SK-N-SH treated with all-trans-retinoic acid at 6 μM for 48 hours (cell line): ENCODE data around the gene PIF1.

Experiments
- ATAC-seq: fragments of 200-7000 bp; cut with Tn5 transposase; 3 replicates; pipeline ENCODE4 v1.9.1; 2020; ENCODE audit warnings: mild to moderate bottlenecking, moderate library complexity
- ARNTL ChIP-seq: fragments of 450-650 bp; formaldehyde crosslinking; IDR thresholded peaks from 2 replicates; pipeline ENCODE4 v1.5.0; 2020; ENCODE audit warnings: low read depth, mild to moderate bottlenecking, moderate library complexity, borderline replicate concordance
- BACH2 ChIP-seq: fragments of 250-450 bp; sonication (Bioruptor Pico); IDR thresholded peaks from 2 replicates; pipeline ENCODE4 v1.9.0; 2021; ENCODE audit warnings: mild to moderate bottlenecking, borderline replicate concordance
- CSDC2 ChIP-seq: fragments of 250-450 bp; sonication (Bioruptor Pico); IDR thresholded peaks from 2 replicates; pipeline ENCODE4 v1.5.0; 2020; ENCODE audit warnings: mild to moderate bottlenecking, moderate library complexity
- ESRRG ChIP-seq: fragments of 250-450 bp; sonication (Bioruptor Pico); IDR thresholded peaks from 2 replicates; pipeline ENCODE4 v1.6.1; 2021; ENCODE audit warnings: mild to moderate bottlenecking
- GLIS3 ChIP-seq: fragments of 250-450 bp; sonication (Bioruptor Pico); IDR thresholded peaks from 2 replicates; pipeline ENCODE4 v1.5.0; 2020; ENCODE audit warnings: mild to moderate bottlenecking, moderate library complexity
- ISL1 ChIP-seq: fragments of 250-450 bp; sonication (Bioruptor Pico); IDR thresholded peaks from 2 replicates; pipeline ENCODE4 v2.1.2; 2022; ENCODE audit warnings: mild to moderate bottlenecking, moderate library complexity
- OSR1 ChIP-seq: fragments of 250-450 bp; sonication (Bioruptor Pico); IDR thresholded peaks from 2 replicates; pipeline ENCODE4 v1.8.0; 2022; ENCODE audit warnings: moderate library complexity, mild to moderate bottlenecking, inconsistent platforms
- PPARA ChIP-seq: fragments of 250-450 bp; sonication (Bioruptor Pico); IDR thresholded peaks from 2 replicates; pipeline ENCODE4 v1.5.0; 2020; ENCODE audit warnings: mild to moderate bottlenecking, borderline replicate concordance
- RARB ChIP-seq: fragments of 250-450 bp; sonication (Bioruptor Pico); IDR thresholded peaks from 2 replicates; pipeline ENCODE4 v1.8.0; 2021; ENCODE audit warnings: mild to moderate bottlenecking, moderate library complexity
- SNAI2 ChIP-seq: fragments of 250-450 bp; sonication (Bioruptor Pico); IDR thresholded peaks from 2 replicates; pipeline ENCODE4 v1.5.0; 2020; ENCODE audit warnings: mild to moderate bottlenecking, moderate library complexity
- TCF4 ChIP-seq: fragments of 250-450 bp; sonication (Bioruptor Pico); IDR thresholded peaks from 2 replicates; pipeline ENCODE4 v1.8.0; 2021; ENCODE audit warnings: mild to moderate bottlenecking, moderate library complexity, borderline replicate concordance
- ZC3H10 ChIP-seq: fragments of 250-450 bp; sonication (Bioruptor Pico); IDR thresholded peaks from 2 replicates; pipeline ENCODE4 v1.5.1; 2021; ENCODE audit warnings: mild to moderate bottlenecking, moderate library complexity
- ZFP3 ChIP-seq: fragments of 250-450 bp; sonication (Bioruptor Pico); IDR thresholded peaks from 2 replicates; pipeline ENCODE4 v1.5.0; 2020; ENCODE audit warnings: mild to moderate bottlenecking, moderate library complexity
- ZNF565 ChIP-seq: fragments of 450-650 bp; formaldehyde crosslinking; conservative IDR thresholded peaks from 2 replicates; pipeline ENCODE4 v1.5.0; 2020; ENCODE audit warnings: low read depth, mild to moderate bottlenecking, moderate library complexity
- ZNF70 ChIP-seq: fragments of 450-650 bp; formaldehyde crosslinking; IDR thresholded peaks from 2 replicates; pipeline ENCODE4 v1.5.0; 2020; ENCODE audit warnings: mild to moderate bottlenecking, moderate library complexity
- ZNF8 ChIP-seq: fragments of 450-650 bp; formaldehyde crosslinking; IDR thresholded peaks from 2 replicates; pipeline ENCODE4 v1.5.0; 2020; ENCODE audit warnings: mild to moderate bottlenecking, moderate library complexity
- TF ChIP-seq, protein P1 (sequence below): fragments of 250-450 bp; sonication (Bioruptor Pico); IDR thresholded peaks from 2 replicates; pipeline ENCODE4 v1.5.1; 2021; ENCODE audit warnings: mild to moderate bottlenecking, moderate library complexity
- TF ChIP-seq, protein P2 (sequence below): fragments of 250-450 bp; sonication (Bioruptor Pico); IDR thresholded peaks from 2 replicates; pipeline ENCODE4 v1.5.0; 2020; ENCODE audit warnings: mild to moderate bottlenecking, moderate library complexity
- TF ChIP-seq, protein P3 (sequence below): fragments of 250-450 bp; sonication (Bioruptor Pico); IDR thresholded peaks from 2 replicates; pipeline ENCODE4 v1.5.1; 2020; ENCODE audit warnings: low read depth, mild to moderate bottlenecking, moderate library complexity
- TF ChIP-seq, protein P4 (sequence below): fragments of 250-450 bp; sonication (Bioruptor Pico); IDR thresholded peaks from 2 replicates; pipeline ENCODE4 v1.8.0; 2021; ENCODE audit warnings: low read depth, mild to moderate bottlenecking, moderate library complexity, borderline replicate concordance
- TF ChIP-seq, protein P5 (sequence below): fragments of 250-450 bp; sonication (Bioruptor Pico); IDR thresholded peaks from 2 replicates; pipeline ENCODE4 v1.8.0; 2020; ENCODE audit warnings: mild to moderate bottlenecking, moderate library complexity, borderline replicate concordance

Gene PIF1

DNA sequence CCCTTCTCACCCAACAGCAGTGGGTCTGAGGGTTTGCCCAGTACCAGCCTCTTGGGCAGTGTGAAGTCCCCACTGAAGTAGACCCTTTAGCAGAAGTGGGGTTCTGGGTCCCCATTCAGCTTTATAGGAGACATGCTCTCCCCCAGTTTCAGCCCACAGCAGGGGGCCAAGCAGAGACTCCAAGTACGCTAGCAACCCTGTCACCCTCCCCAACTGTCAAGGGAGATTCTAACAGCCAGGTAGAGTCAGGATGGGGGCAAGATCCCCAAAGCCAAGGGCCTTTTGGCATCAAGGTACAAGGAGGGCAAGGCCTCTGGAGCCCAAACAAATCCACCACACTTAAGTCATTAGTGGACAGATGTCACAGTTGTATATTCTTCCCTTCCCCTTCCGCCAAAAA, 51.8 kb downstream of the PIF1 start:
- TF ChIP-seq GLIS3 (CRISPR knock-in tag) = no peak
- TF ChIP-seq TCF4 (CRISPR knock-in tag) = no peak
- TF ChIP-seq ESRRG (CRISPR knock-in tag) = no peak
- TF ChIP-seq, protein P1, sequence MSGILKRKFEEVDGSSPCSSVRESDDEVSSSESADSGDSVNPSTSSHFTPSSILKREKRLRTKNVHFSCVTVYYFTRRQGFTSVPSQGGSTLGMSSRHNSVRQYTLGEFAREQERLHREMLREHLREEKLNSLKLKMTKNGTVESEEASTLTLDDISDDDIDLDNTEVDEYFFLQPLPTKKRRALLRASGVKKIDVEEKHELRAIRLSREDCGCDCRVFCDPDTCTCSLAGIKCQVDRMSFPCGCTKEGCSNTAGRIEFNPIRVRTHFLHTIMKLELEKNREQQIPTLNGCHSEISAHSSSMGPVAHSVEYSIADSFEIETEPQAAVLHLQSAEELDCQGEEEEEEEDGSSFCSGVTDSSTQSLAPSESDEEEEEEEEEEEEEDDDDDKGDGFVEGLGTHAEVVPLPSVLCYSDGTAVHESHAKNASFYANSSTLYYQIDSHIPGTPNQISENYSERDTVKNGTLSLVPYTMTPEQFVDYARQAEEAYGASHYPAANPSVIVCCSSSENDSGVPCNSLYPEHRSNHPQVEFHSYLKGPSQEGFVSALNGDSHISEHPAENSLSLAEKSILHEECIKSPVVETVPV (CRISPR knock-in tag) = no peak
- TF ChIP-seq RARB = no peak
- TF ChIP-seq ZFP3 (CRISPR knock-in tag) = no peak
- no peak for TF ChIP-seq ZNF70 (CRISPR knock-in tag)
- no peak for TF ChIP-seq ISL1 (CRISPR knock-in tag)
- no peak for TF ChIP-seq ARNTL
- TF ChIP-seq, protein P2, sequence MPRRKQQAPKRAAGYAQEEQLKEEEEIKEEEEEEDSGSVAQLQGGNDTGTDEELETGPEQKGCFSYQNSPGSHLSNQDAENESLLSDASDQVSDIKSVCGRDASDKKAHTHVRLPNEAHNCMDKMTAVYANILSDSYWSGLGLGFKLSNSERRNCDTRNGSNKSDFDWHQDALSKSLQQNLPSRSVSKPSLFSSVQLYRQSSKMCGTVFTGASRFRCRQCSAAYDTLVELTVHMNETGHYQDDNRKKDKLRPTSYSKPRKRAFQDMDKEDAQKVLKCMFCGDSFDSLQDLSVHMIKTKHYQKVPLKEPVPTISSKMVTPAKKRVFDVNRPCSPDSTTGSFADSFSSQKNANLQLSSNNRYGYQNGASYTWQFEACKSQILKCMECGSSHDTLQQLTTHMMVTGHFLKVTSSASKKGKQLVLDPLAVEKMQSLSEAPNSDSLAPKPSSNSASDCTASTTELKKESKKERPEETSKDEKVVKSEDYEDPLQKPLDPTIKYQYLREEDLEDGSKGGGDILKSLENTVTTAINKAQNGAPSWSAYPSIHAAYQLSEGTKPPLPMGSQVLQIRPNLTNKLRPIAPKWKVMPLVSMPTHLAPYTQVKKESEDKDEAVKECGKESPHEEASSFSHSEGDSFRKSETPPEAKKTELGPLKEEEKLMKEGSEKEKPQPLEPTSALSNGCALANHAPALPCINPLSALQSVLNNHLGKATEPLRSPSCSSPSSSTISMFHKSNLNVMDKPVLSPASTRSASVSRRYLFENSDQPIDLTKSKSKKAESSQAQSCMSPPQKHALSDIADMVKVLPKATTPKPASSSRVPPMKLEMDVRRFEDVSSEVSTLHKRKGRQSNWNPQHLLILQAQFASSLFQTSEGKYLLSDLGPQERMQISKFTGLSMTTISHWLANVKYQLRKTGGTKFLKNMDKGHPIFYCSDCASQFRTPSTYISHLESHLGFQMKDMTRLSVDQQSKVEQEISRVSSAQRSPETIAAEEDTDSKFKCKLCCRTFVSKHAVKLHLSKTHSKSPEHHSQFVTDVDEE (CRISPR knock-in tag) = no peak
- no peak for TF ChIP-seq ZNF8
- ATAC-seq = no peak

DNA sequence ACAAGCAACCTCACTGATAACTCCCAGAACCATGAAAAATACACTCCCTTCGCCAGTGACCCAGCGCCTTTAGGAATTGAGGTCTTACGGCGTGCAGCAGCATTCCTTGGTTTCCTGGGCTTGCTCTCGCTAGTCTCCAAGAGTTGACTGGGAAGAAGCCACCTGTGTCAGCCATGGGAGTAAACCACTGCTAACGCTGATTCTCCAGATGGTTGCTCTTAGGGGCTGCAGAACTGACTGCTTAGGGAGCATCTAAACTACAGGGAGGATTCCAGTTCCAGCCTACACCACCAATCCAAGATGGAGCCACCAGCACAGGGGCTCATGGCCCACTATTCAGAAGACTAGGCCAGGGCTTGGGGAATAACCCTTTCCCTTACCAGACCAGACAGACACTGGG, 52.5 kb downstream of the PIF1 start:
- ATAC-seq = no peak
- TF ChIP-seq ZNF8 = no peak
- TF ChIP-seq PPARA (CRISPR knock-in tag) = no peak
- TF ChIP-seq ARNTL = no peak
- no peak for TF ChIP-seq OSR1 (CRISPR knock-in tag)
- TF ChIP-seq, protein P1 (CRISPR knock-in tag) = no peak
- TF ChIP-seq TCF4 (CRISPR knock-in tag) = no peak
- no peak for TF ChIP-seq ESRRG (CRISPR knock-in tag)
- TF ChIP-seq GLIS3 (CRISPR knock-in tag) = no peak
- no peak for TF ChIP-seq RARB
- TF ChIP-seq CSDC2 = no peak
- TF ChIP-seq, protein P3, sequence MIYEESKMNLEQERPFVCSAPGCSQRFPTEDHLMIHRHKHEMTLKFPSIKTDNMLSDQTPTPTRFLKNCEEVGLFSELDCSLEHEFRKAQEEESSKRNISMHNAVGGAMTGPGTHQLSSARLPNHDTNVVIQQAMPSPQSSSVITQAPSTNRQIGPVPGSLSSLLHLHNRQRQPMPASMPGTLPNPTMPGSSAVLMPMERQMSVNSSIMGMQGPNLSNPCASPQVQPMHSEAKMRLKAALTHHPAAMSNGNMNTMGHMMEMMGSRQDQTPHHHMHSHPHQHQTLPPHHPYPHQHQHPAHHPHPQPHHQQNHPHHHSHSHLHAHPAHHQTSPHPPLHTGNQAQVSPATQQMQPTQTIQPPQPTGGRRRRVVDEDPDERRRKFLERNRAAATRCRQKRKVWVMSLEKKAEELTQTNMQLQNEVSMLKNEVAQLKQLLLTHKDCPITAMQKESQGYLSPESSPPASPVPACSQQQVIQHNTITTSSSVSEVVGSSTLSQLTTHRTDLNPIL (CRISPR knock-in tag) = no peak
- TF ChIP-seq ZC3H10 (CRISPR knock-in tag) = no peak
- no peak for TF ChIP-seq BACH2 (CRISPR knock-in tag)
- TF ChIP-seq SNAI2 (CRISPR knock-in tag) = no peak
- no peak for TF ChIP-seq ZFP3 (CRISPR knock-in tag)

DNA sequence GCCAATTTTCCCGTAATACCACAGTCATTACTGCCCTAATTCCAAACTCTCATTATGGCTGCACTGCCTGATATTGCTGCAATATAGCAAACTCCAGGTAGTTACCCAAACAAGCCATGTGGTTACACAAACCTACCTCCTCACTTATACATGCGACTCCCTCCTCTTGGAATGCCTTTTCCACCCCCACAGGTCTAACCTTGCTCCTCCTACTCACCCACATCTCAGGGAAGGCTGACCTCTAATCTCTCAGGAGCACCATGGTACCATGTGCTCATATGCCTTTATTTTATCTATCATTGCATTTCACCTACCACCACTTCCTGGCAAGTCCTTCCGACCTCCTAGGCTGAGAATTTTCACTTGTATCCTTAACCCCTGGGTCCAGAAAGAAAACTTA, 53.0 kb downstream of the PIF1 start:
- no peak for ATAC-seq
- no peak for TF ChIP-seq TCF4 (CRISPR knock-in tag)
- TF ChIP-seq, protein P4, sequence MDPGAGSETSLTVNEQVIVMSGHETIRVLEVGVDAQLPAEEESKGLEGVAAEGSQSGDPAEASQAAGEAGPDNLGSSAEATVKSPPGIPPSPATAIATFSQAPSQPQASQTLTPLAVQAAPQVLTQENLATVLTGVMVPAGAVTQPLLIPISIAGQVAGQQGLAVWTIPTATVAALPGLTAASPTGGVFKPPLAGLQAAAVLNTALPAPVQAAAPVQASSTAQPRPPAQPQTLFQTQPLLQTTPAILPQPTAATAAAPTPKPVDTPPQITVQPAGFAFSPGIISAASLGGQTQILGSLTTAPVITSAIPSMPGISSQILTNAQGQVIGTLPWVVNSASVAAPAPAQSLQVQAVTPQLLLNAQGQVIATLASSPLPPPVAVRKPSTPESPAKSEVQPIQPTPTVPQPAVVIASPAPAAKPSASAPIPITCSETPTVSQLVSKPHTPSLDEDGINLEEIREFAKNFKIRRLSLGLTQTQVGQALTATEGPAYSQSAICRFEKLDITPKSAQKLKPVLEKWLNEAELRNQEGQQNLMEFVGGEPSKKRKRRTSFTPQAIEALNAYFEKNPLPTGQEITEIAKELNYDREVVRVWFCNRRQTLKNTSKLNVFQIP (CRISPR knock-in tag) = no peak
- TF ChIP-seq, all 23 proteins: peak for 0

DNA sequence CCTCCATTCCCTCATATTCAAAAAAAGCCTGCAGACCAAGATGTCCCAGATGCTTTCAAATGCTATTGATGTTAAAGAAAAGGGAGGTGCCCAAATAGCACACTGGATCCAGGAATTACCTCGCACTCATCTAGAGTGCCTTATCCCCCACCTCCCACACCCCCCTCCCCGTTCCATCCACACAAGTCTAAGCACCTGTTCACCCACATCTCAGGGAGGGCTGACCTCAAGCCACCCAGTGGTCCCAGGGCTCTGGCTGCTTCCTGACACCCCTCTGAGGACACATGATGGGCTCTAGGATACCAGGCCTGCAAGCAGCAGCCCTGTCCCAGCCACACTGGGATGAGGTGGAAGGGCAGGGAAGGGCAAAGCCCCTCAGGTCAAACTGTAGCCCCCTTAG, 54.8 kb downstream of the PIF1 start:
- ATAC-seq = no peak
- TF ChIP-seq ESRRG (CRISPR knock-in tag) = no peak
- no peak for TF ChIP-seq ISL1 (CRISPR knock-in tag)
- TF ChIP-seq RARB = no peak
- TF ChIP-seq, protein P5, sequence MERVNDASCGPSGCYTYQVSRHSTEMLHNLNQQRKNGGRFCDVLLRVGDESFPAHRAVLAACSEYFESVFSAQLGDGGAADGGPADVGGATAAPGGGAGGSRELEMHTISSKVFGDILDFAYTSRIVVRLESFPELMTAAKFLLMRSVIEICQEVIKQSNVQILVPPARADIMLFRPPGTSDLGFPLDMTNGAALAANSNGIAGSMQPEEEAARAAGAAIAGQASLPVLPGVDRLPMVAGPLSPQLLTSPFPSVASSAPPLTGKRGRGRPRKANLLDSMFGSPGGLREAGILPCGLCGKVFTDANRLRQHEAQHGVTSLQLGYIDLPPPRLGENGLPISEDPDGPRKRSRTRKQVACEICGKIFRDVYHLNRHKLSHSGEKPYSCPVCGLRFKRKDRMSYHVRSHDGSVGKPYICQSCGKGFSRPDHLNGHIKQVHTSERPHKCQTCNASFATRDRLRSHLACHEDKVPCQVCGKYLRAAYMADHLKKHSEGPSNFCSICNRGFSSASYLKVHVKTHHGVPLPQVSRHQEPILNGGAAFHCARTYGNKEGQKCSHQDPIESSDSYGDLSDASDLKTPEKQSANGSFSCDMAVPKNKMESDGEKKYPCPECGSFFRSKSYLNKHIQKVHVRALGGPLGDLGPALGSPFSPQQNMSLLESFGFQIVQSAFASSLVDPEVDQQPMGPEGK (CRISPR knock-in tag) = no peak
- TF ChIP-seq ZNF70 (CRISPR knock-in tag) = no peak
- TF ChIP-seq, protein P1 (CRISPR knock-in tag) = no peak
- TF ChIP-seq, protein P2 (CRISPR knock-in tag) = no peak
- TF ChIP-seq ZNF565 (CRISPR knock-in tag) = no peak
